ENCODE data around the gene BRSK2.

DNA sequence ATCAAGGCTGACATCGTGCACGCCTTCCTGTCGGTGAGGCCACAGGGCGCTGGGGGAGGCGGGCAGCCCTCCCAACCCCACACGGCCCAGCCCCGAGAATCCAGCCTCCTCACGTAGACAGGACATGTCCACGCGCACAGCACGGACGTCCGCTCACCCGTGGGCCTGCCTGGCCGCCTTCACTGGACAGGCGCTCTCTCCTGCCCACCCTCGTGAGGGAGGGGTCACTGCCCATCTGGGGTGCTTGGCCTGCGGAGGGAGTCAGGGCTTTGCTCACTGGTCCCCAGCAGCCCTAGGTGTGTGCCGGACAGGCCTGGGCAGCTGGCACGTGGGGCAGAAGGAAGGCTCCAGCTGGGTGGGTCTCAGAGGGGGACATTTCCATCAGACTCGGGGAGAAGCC lies 64.8 kb downstream of the BRSK2 start:
- no peak for TF ChIP-seq CTCF (conservative IDR thresholded peaks at IDR 0.05 in 1 of 2, IDR thresholded peaks at IDR 0.05 in 1 of 2; ENCODE audit: extremely low read depth in 1 of 2, insufficient read depth in 1 of 2, low read depth in 1 of 2, low read length in 2 of 2)
- no peak for TF ChIP-seq EZH2 (IDR thresholded peaks at IDR 0.05; ENCODE audit: borderline replicate concordance, low read length)
